Naive thymus-derived CD8-positive, alpha-beta T cell (primary cell): Measurements from ENCODE around the gene KLHL24. TPM values are rescaled to one million over a fixed set of nuclear protein-coding genes. Genes with fewer than 3 reads are reported as not detected.
"Not testable (repeated sequence)": the region's sequence is repeated elsewhere in the genome, so short reads cannot be mapped to it uniquely, and the experiment has no call there.

Experiments
- ATAC-seq, 2 donors: fragments of 150-1000 bp; cut with Tn5 transposase in 1 of 2; sonication (Bioruptor Pico), chemical (Tn5 transposase) in 1 of 2; 1 replicate in 1 of 2; 2 replicates in 1 of 2; pipeline ENCODE4 v1.10.0; 2021; ENCODE audit warnings: mild to moderate bottlenecking in 2 of 2, moderate library complexity in 2 of 2
- POLR2A ChIA-PET: fragments of 350-600 bp; sonication (Branson Sonifier 250); formaldehyde crosslinking; loops from one replicate; lab custom pipeline; 2021; ENCODE audit warnings: antibody characterized with exemption; lab: Charles Lee
- DNase-seq, 10 donors: peaks; one replicate each; pipeline versions ENCODE4 v3.0.0 to v3.0.0-alpha.2; 2020 to 2022
- H3K27ac Mint-ChIP-seq, 10 donors: one replicate each; pipeline ENCODE4 v1.8.0; 2020 to 2022; ENCODE audit warnings: mild to moderate bottlenecking in 10 of 10, mixed read lengths in 10 of 10, moderate library complexity in 4 of 10, inconsistent platforms in 1 of 10
- H3K27me3 Mint-ChIP-seq, 5 donors: one replicate each; pipeline ENCODE4 v1.8.0; 2021 to 2022; ENCODE audit warnings: mixed read lengths in 5 of 5
- H3K36me3 Mint-ChIP-seq, 3 donors: one replicate each; pipeline ENCODE4 v1.8.0; 2020 to 2022; ENCODE audit warnings: mixed read lengths in 3 of 3, mild to moderate bottlenecking in 2 of 3, inconsistent platforms in 1 of 3
- H3K4me1 Mint-ChIP-seq, 4 donors: one replicate each; pipeline ENCODE4 v1.8.0; 2021 to 2022; ENCODE audit warnings: mixed read lengths in 4 of 4
- H3K4me3 Mint-ChIP-seq, 10 donors: one replicate each; pipeline ENCODE4 v1.8.0; 2020 to 2022; ENCODE audit warnings: mild to moderate bottlenecking in 10 of 10, mixed read lengths in 10 of 10, moderate library complexity in 6 of 10, inconsistent platforms in 1 of 10
- H3K9me3 Mint-ChIP-seq, 9 donors: one replicate each; pipeline ENCODE4 v1.8.0; 2020 to 2022; ENCODE audit warnings: mixed read lengths in 9 of 9, mild to moderate bottlenecking in 3 of 9, inconsistent platforms in 1 of 9, moderate library complexity in 1 of 9
- polyA plus RNA-seq, 3 donors: library from polyadenylated mRNA; unstranded; fragments of 300-500 nt; fragmentation: Illumina TruSeq; gene quantifications; one replicate each; pipeline ENCODE4 v1.2.3, GENCODE V29; 2021
- total RNA-seq, 8 experiments: library from RNA in 2 of 8; stranded (reverse) in 2 of 8; gene quantifications; one replicate each; pipeline ENCODE4 v1.2.3 and lab custom pipeline; 2021 to 2026

KLHL24 gene
- total and polyA plus RNA-seq, 5 experiments from 2014 or later: 42.4 to 114 (median 46.3) TPM

DNA sequence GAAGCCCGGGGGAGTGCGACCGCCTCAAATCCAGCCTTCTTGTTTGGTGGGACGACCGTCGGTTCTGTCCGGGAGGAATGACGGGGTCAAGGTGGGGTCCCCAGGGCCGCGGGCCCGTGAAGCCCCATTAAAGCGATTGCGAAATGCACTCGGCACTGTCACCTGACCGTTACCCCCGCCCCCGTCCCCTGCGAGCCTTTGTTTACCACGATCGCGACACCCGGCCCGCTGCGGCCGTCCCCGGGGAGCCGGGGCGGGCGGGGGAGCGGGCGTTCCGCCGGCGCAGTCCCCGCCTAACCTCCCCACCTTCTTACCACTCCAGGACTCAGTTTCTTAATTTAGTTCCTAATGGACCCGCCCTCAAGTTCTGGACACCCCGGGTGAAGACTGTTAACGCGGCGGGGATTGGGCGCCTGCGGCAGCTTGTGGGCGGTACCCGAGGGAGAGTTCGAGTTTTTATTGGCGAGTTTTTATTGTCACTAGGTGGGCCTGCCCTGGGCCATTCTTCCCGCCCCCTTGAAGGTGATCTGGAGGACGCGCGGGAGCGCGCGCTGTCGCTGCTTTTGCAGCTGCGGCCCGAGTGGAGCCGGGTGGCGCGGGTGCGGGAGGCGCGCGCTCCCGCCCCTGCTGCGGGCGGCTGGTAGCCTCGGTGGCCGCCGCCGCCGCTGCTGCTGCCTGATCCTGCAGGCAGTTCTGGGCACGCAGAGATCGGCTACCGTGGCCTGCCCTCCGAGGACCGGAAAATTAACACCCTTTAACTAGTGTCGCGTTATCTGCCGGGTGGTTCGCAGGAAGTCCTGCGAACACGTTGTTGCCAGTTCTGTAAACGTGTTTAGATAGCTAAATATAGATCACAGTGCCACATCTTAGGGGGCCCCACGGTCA is 1.0 kb downstream of the KLHL24 start:
- Mint-ChIP-seq H3K27ac (peak overlapping the region; percentile 89 to 99 (median 98)), H3K4me1 (peaks cover 15 to 51% (median 41%) of the 10 kb centered on the region in 4 donors), H3K4me3 (peak overlapping the region; percentile 91 to 97 (median 95)), H3K9me3 (no peaks in the 10 kb centered on the region), H3K36me3 (peaks cover 0 to under 1% (median 0%) of the 10 kb centered on the region in 3 donors), H3K27me3 (peaks cover 0 to 1% (median 0%) of the 10 kb centered on the region in 5 donors)
- POLR2A ChIA-PET: interaction anchor here (0.6 to 3.9 kb wide), 23 partner anchors 9 to 592 kb away, joined by 3 to 42 read pairs (median 4); partner anchors contain the start of genes KLHL6, MCF2L2, PARL and VWA5B2
- peak; percentile 83 to 95 (median 92) for DNase-seq
- peak; percentile 72 to 80 for ATAC-seq

- peaks cover 20 to 57% (median 47%) of the 10 kb centered on the region in 4 donors for H3K4me1 Mint-ChIP-seq
- POLR2A ChIA-PET: interaction anchor here (0.6 to 3.9 kb wide), 16 partner anchors 8 to 548 kb away, joined by 3 to 42 read pairs (median 4); partner anchors contain the start of genes KLHL6 and YEATS2
These were observed 1.7 kb downstream of the KLHL24 start for GRCh38 chr3:183637106-183637486.

DNA sequence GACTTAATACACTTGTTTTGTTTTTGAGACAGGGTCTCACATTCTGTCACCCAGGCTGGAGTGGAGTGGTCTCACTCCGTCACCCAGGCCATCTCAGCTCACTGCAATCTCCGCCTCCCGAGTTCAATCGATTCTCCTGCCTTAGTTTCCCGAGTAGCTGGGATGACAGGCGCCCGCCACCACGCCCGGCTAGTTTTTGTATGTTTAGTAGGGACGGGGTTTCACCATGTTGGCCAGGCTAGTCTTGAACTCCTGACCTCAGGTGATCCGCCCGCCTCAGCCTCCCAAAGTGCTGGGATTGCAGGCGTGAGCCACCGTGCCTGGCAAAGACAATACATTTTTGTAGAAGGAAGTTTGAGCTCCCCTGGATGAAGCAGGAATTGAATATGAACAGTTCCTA is 2.2 kb downstream of the KLHL24 start:
- Mint-ChIP-seq H3K27ac (peak overlapping the region; percentile 87 to 99 (median 94)), H3K4me3 (peak overlapping the region; percentile 91 to 97 (median 95)), H3K4me1 (peaks cover 21 to 60% (median 50%) of the 10 kb centered on the region in 4 donors)
- POLR2A ChIA-PET: interaction anchor here (1.1 to 3.9 kb wide), 7 partner anchors 8 to 122 kb away, joined by 3 to 42 read pairs (median 6); partner anchors contain the start of gene YEATS2
- H3K27me3 Mint-ChIP-seq, H3K9me3 Mint-ChIP-seq, ATAC-seq, H3K36me3 Mint-ChIP-seq, DNase-seq: not testable (repeated sequence)

More at GRCh38 chr3:183637106-183637486, 1.7 kb downstream of the KLHL24 start:
- DNase-seq: no peak
- H3K4me3 Mint-ChIP-seq: peak overlapping the region; percentile 91 to 97 (median 95)
- peaks cover 0 to 3% (median 2%) of the 10 kb centered on the region in 3 donors for H3K36me3 Mint-ChIP-seq
- H3K27me3 Mint-ChIP-seq: peaks cover 0 to 1% (median 0%) of the 10 kb centered on the region in 5 donors
- H3K9me3 Mint-ChIP-seq: no peaks in the 10 kb centered on the region
- peak overlapping the region; percentile 87 to 99 (median 98) for H3K27ac Mint-ChIP-seq
- no peak for ATAC-seq

GRCh38 chr3:183638101-183638852 is 2.9 kb downstream of the KLHL24 start:
- no peaks in the 10 kb centered on the region for H3K9me3 Mint-ChIP-seq
- peaks cover 21 to 60% (median 50%) of the 10 kb centered on the region in 4 donors for H3K4me1 Mint-ChIP-seq
- H3K27ac Mint-ChIP-seq: peak overlapping the region in 9 of 10 donors; percentile 31 to 99 (median 92)
- no peak for DNase-seq
- H3K36me3 Mint-ChIP-seq: peaks cover 0 to 8% (median 2%) of the 10 kb centered on the region in 3 donors
- no peaks in the 10 kb centered on the region for H3K27me3 Mint-ChIP-seq
- peak overlapping the region; percentile 91 to 97 (median 95) for H3K4me3 Mint-ChIP-seq
- POLR2A ChIA-PET: interaction anchor here (1.1 to 3.9 kb wide), 3 partner anchors 16 to 85 kb away, joined by 6 to 42 read pairs (median 10); partner anchors contain the start of gene YEATS2
- no peak for ATAC-seq

DNA sequence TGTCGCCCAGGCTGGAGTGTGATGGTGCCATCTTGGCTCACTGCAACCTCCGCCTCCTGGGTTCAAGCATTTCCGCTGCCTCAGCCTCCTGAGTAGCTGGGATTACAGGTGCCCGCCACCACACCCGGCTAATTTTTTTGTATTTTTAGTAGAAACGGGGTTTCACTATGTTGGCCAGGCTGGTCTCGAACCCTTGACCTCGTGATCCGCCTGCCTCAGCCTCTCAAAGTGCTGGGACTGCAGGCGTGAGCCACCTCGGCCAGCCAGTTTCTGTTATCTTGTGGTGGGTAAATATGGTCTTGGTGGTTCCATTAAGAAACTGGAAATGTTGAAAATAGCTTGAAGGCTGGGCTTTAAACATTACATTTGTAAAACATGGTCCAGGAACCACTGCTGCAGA is 5.2 kb downstream of the KLHL24 start:
- POLR2A ChIA-PET, H3K27ac Mint-ChIP-seq, H3K27me3 Mint-ChIP-seq, DNase-seq, ATAC-seq, H3K4me3 Mint-ChIP-seq, H3K9me3 Mint-ChIP-seq: not testable (repeated sequence)
- Mint-ChIP-seq H3K4me1 (peaks cover 25 to 61% (median 53%) of the 10 kb centered on the region in 4 donors), H3K36me3 (peaks cover 3 to 26% (median 11%) of the 10 kb centered on the region in 3 donors)

DNA sequence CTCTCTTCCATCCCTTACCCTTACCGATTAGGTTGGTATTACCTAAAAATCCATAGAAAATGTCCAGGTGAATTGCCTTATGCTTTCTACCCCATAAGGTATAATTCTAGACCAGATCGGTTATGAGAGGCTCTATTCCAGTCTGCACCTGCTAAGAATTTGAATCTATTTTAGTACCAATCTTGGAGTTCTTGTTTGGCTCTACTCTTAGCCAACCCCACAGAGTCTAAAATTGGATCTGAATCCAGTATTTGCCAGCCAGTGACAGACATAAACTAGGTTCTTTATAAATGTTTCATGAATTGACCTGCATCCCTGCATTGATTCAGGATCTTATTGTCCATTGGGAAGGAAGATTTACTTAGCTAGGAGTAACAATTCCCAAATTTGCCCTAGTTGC is 6.5 kb downstream of the KLHL24 start:
- Mint-ChIP-seq H3K4me1 (peaks cover 24 to 60% (median 56%) of the 10 kb centered on the region in 4 donors), H3K4me3 (peak overlapping the region in 2 of 10 donors; percentile 9 to 23), H3K27me3 (no peaks in the 10 kb centered on the region), H3K27ac (no peak overlapping the region), H3K36me3 (peaks cover 3 to 37% (median 16%) of the 10 kb centered on the region in 3 donors), H3K9me3 (no peaks in the 10 kb centered on the region)
- DNase-seq (no peak), ATAC-seq (no peak)
- POLR2A ChIA-PET: no interaction called here

DNA sequence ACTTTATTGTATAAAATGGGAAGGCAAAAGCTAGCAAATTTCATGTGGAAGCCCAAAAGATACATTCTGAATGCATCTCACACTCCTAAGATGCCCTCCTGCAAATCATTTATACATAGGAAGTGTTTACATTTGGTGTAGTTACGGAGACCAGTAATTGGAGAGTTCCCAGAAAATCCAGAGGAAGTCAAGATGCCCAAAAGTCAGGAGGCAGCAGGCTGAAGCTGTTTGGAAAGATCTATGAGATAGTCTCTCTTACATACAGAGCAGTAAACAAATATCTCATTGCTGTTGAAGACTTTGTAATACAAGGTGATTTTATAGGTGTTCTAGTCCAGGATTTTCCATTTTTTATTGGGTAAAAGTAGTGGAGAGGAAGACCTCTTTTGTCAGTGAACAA is 8.8 kb downstream of the KLHL24 start:
- peaks cover 3 to 51% (median 30%) of the 10 kb centered on the region in 3 donors for H3K36me3 Mint-ChIP-seq
- no peak for DNase-seq
- ATAC-seq: no peak
- H3K9me3 Mint-ChIP-seq: peaks cover 0 to 4% (median 1%) of the 10 kb centered on the region in 9 donors
- no peaks in the 10 kb centered on the region for H3K27me3 Mint-ChIP-seq
- H3K4me3 Mint-ChIP-seq: no peak overlapping the region
- no peak overlapping the region for H3K27ac Mint-ChIP-seq
- POLR2A ChIA-PET: interaction anchor here (0.6 to 0.7 kb wide), 2 partner anchors 11 to 89 kb away, joined by 3 to 5 read pairs; partner anchors contain the start of gene KLHL6
- peaks cover 17 to 43% (median 38%) of the 10 kb centered on the region in 4 donors for H3K4me1 Mint-ChIP-seq

- ATAC-seq: no peak
- POLR2A ChIA-PET: interaction anchor here (0.7 to 1.0 kb wide), 3 partner anchors 8 to 650 kb away, joined by 3 to 4 read pairs (median 4); no protein-coding TSS in a partner anchor
- peaks cover 15 to 35% (median 32%) of the 10 kb centered on the region in 4 donors for H3K4me1 Mint-ChIP-seq
These were observed 9.8 kb downstream of the KLHL24 start for GRCh38 chr3:183645254-183645653.

DNA sequence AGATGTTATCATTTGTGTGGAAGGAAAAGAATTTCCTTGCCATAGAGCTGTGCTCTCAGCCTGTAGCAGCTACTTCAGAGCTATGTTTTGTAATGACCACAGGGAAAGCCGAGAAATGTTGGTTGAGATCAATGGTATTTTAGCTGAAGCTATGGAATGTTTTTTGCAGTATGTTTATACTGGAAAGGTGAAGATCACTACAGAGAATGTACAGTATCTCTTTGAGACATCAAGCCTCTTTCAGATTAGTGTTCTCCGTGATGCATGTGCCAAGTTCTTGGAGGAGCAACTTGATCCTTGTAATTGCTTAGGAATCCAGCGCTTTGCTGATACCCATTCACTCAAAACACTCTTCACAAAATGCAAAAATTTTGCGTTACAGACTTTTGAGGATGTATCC is 15.1 kb downstream of the KLHL24 start:
- Mint-ChIP-seq H3K4me3 (peak overlapping the region in 1 of 10 donors; percentile 50), H3K9me3 (peaks cover 0 to 56% (median 30%) of the 10 kb centered on the region in 9 donors), H3K4me1 (peaks cover 4 to 15% (median 7%) of the 10 kb centered on the region in 4 donors), H3K27ac (no peak overlapping the region), H3K27me3 (no peaks in the 10 kb centered on the region), H3K36me3 (peaks cover 44 to 73% (median 65%) of the 10 kb centered on the region in 3 donors)
- ATAC-seq (no peak), DNase-seq (no peak)
- POLR2A ChIA-PET: no interaction called here

More at GRCh38 chr3:183645254-183645653, 9.8 kb downstream of the KLHL24 start:
- Mint-ChIP-seq H3K9me3 (peaks cover 0 to 12% (median 6%) of the 10 kb centered on the region in 9 donors), H3K4me3 (no peak overlapping the region), H3K36me3 (peaks cover 10 to 61% (median 38%) of the 10 kb centered on the region in 3 donors), H3K27ac (no peak overlapping the region), H3K27me3 (no peaks in the 10 kb centered on the region)
- DNase-seq: no peak

DNA sequence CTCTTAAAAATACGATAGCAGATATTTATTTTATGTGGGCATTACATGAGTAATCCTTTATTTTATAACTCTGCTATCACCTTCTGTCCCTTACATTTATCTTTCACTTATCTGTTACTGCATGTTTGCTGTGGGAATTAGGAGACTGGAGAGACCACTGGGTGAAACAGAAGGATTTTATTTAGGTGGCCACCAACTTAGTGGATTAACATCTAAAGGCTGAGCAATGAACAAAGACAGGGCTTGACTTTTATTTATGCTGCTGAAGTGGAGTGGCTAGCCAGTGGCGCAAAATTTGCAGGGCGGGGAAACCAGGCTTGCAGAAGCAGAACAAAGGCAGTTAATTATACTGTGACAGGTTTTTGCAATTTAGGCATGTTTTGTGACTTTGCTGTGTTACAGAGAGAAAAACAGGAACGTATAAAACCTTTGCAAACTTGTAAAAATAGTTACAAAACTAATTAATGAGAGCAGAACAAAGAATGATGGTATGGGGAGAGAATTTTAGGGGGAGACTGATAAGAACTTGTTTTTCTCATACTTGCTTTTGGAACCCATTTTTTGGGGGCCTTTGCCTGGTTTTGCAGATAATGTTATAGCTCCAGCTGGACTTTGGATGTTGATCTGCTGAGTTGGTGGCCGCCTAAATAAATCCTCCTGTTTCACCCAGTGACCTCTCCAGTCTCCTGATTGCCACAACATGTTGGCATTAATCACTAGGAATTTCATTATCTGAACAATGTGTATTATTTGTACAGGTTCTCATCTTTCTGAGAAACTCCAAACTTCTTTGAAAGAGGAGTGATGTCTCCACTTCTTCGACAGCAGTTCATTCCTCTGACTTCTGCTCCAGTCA is 18.0 kb downstream of the KLHL24 start:
- POLR2A ChIA-PET: interaction anchor here (1.0 kb wide), 1 partner anchor 101 kb away, joined by 4 read pairs; no protein-coding TSS in a partner anchor
- H3K36me3 Mint-ChIP-seq: peaks cover 58 to 74% (median 68%) of the 10 kb centered on the region in 3 donors
- H3K4me1 Mint-ChIP-seq: peaks cover 13 to 21% (median 18%) of the 10 kb centered on the region in 4 donors
- H3K9me3 Mint-ChIP-seq: peaks cover 0 to 67% (median 37%) of the 10 kb centered on the region in 9 donors
- H3K27me3 Mint-ChIP-seq: no peaks in the 10 kb centered on the region
- ATAC-seq (no peak), DNase-seq (peak in 1 of 10 donors; percentile 13)
- H3K27ac Mint-ChIP-seq: peak overlapping the region in 2 of 10 donors; percentile 1 to 59
- peak overlapping the region in 2 of 10 donors; percentile 18 to 49 for H3K4me3 Mint-ChIP-seq

DNA sequence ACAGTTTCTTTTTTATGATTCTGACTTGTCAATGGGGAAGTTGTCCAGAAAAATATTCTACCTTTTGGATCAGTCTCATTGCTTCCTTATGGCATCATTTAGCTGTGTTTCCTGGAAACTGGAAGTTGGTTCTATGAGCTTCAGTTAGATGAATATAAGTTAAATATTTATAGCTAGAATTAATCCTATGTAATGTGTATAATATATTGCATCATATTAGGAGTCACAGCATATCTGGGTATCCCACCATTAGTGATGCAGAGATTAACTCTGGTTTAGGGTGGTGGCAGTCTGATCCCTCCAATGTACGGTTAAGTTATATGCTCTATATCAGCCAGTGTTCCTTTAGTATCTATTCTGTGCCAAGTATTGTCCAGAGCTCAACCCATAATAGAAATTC is 19.3 kb downstream of the KLHL24 start:
- Mint-ChIP-seq H3K9me3 (peaks cover 0 to 65% (median 32%) of the 10 kb centered on the region in 9 donors), H3K4me3 (peak overlapping the region in 1 of 10 donors; percentile 1), H3K27ac (no peak overlapping the region), H3K27me3 (no peaks in the 10 kb centered on the region), H3K36me3 (peaks cover 58 to 75% (median 68%) of the 10 kb centered on the region in 3 donors), H3K4me1 (peaks cover 14 to 30% (median 26%) of the 10 kb centered on the region in 4 donors)
- ATAC-seq: no peak
- POLR2A ChIA-PET: interaction anchor here (0.8 to 1.6 kb wide), 2 partner anchors 18 to 42 kb away, joined by 3 to 10 read pairs; partner anchors contain the start of gene KLHL24
- DNase-seq: no peak
